Naive thymus-derived CD4-positive, alpha-beta T cell (primary cell): Measurements from ENCODE around the gene RAB12. TPM values are rescaled to one million over a fixed set of nuclear protein-coding genes. Genes with fewer than 3 reads are reported as not detected.
"Not testable (repeated sequence)": the region's sequence is repeated elsewhere in the genome, so short reads cannot be mapped to it uniquely, and the experiment has no call there.

Experiments
- ATAC-seq: fragments of 150-1000 bp; cut with Tn5 transposase; 2 replicates; pipeline ENCODE4 v1.10.0; 2021; ENCODE audit warnings: mild to moderate bottlenecking, moderate library complexity
- CTCF ChIA-PET: fragments of 350-600 bp; sonication (Branson Sonifier 250); formaldehyde crosslinking; loops from one replicate; lab custom pipeline; 2021; ENCODE audit warnings: antibody characterized with exemption; lab: Charles Lee
- POLR2A ChIA-PET: fragments of 350-600 bp; sonication (Branson Sonifier 250); formaldehyde crosslinking; loops from one replicate; lab custom pipeline; 2021; ENCODE audit warnings: antibody characterized with exemption, inconsistent platforms; lab: Charles Lee
- DNase-seq, 9 donors: peaks; one replicate each; pipeline versions ENCODE4 v3.0.0 to v3.0.0-alpha.2; 2020 to 2022; ENCODE audit warnings: mixed read lengths in 1 of 9
- H3K27ac ChIP-seq: one replicate; pipeline ENCODE4 v1.7.0; 2013; ENCODE audit warnings: mild to moderate bottlenecking, low read depth, low read length, moderate library complexity
- H3K27me3 ChIP-seq, 2 donors: one replicate each; pipeline ENCODE4 v1.7.0; 2013; ENCODE audit warnings: low read length in 2 of 2, mild to moderate bottlenecking in 2 of 2, moderate library complexity in 2 of 2; ENCODE audit not compliant: control insufficient read depth in 2 of 2, insufficient read depth in 2 of 2
- H3K36me3 ChIP-seq, 3 experiments: 1 replicate in 2 of 3; 2 replicates in 1 of 3; pipeline ENCODE4 v1.7.0; 2013; ENCODE audit warnings: low read length in 3 of 3, mild to moderate bottlenecking in 3 of 3, moderate library complexity in 1 of 3; ENCODE audit not compliant: insufficient read depth in 3 of 3, control insufficient read depth in 2 of 3
- H3K4me1 ChIP-seq, 2 donors: one replicate each; pipeline ENCODE4 v1.7.0; 2013; ENCODE audit warnings: low read length in 2 of 2, mild to moderate bottlenecking in 2 of 2, moderate library complexity in 1 of 2; ENCODE audit not compliant: control insufficient read depth in 2 of 2, insufficient read depth in 2 of 2
- H3K4me3 ChIP-seq: 2 replicates; pipeline ENCODE4 v1.7.0; 2013; ENCODE audit warnings: mild to moderate bottlenecking, low read length
- H3K9me3 ChIP-seq, 3 experiments: 1 replicate in 2 of 3; 2 replicates in 1 of 3; pipeline ENCODE4 v1.7.0; 2013; ENCODE audit warnings: low read length in 3 of 3; ENCODE audit not compliant: control insufficient read depth in 2 of 3
- H3K27ac Mint-ChIP-seq, 9 donors: one replicate each; pipeline ENCODE4 v1.8.0; 2020 to 2022; ENCODE audit warnings: mixed read lengths in 9 of 9, mild to moderate bottlenecking in 8 of 9, moderate library complexity in 5 of 9, inconsistent platforms in 2 of 9
- H3K27me3 Mint-ChIP-seq, 5 donors: one replicate each; pipeline ENCODE4 v1.8.0; 2021 to 2022; ENCODE audit warnings: mixed read lengths in 5 of 5, mild to moderate bottlenecking in 1 of 5
- H3K36me3 Mint-ChIP-seq, 5 donors: one replicate each; pipeline ENCODE4 v1.8.0; 2020 to 2022; ENCODE audit warnings: mixed read lengths in 5 of 5, mild to moderate bottlenecking in 3 of 5, inconsistent platforms in 1 of 5
- H3K4me1 Mint-ChIP-seq, 7 donors: one replicate each; pipeline ENCODE4 v1.8.0; 2020 to 2022; ENCODE audit warnings: mixed read lengths in 7 of 7, mild to moderate bottlenecking in 3 of 7, inconsistent platforms in 1 of 7
- H3K4me3 Mint-ChIP-seq, 10 donors: one replicate each; pipeline ENCODE4 v1.8.0; 2020 to 2022; ENCODE audit warnings: mild to moderate bottlenecking in 10 of 10, mixed read lengths in 10 of 10, moderate library complexity in 6 of 10, inconsistent platforms in 2 of 10
- H3K9me3 Mint-ChIP-seq, 11 donors: one replicate each; pipeline ENCODE4 v1.8.0; 2020 to 2022; ENCODE audit warnings: mixed read lengths in 11 of 11, mild to moderate bottlenecking in 4 of 11, inconsistent platforms in 1 of 11, moderate library complexity in 1 of 11
- intact Hi-C, 2 donors: fragments of 100-400 bp; cut with micrococcal nuclease; formaldehyde crosslinking; loops; one replicate each; pipeline ENCODE4 v1.15.1; 2023
- polyA plus RNA-seq, 2 donors: library from polyadenylated mRNA; unstranded; fragments of 300-500 nt; fragmentation: Illumina TruSeq; gene quantifications; one replicate each; pipeline ENCODE4 v1.2.3, GENCODE V29; 2021
- total RNA-seq, 6 experiments: library from RNA in 5 of 6; stranded (reverse) in 5 of 6; gene quantifications; 1 replicate in 5 of 6; 2 replicates in 1 of 6; pipeline ENCODE4 v1.2.3 and lab custom pipeline; 2021 to 2026

RAB12 gene
- total and polyA plus RNA-seq, 7 experiments from 2014 or later, result 0.12 to 26.2 (median 20.3) TPM

GRCh38 chr18:8619041-8619440, 9.8 kb downstream of the RAB12 start:
- H3K27ac ChIP-seq, result no peak overlapping the region
- Mint-ChIP-seq H3K36me3 (peaks cover 6 to 55% (median 31%) of the 10 kb centered on the region in 5 donors), H3K27ac (peak overlapping the region in 2 of 9 donors; percentile 56 to 65), H3K4me3 (no peak overlapping the region), H3K27me3 (no peaks in the 10 kb centered on the region), H3K4me1 (peaks cover 54 to 89% (median 86%) of the 10 kb centered on the region in 7 donors), H3K9me3 (peaks cover 0 to 29% (median 11%) of the 10 kb centered on the region in 11 donors)
- ChIA-PET POLR2A (no interaction called here), CTCF (no interaction called here)
- no peaks in the 10 kb centered on the region for H3K9me3 ChIP-seq
- ATAC-seq (no peak), DNase-seq (no peak)
- no peaks in the 10 kb centered on the region for H3K27me3 ChIP-seq
- H3K4me3 ChIP-seq, result no peak overlapping the region
- H3K4me1 ChIP-seq, result peaks cover 3 to 10% of the 10 kb centered on the region in 2 donors
- peaks cover 0 to 7% (median 0%) of the 10 kb centered on the region in 3 experiments for H3K36me3 ChIP-seq
- intact Hi-C loops, result no loop called here

- H3K4me3 ChIP-seq, result no peak overlapping the region
- H3K36me3 ChIP-seq, result peaks cover 0 to 11% (median 0%) of the 10 kb centered on the region in 3 experiments
- H3K27me3 ChIP-seq, result no peaks in the 10 kb centered on the region
- ChIA-PET CTCF (no interaction called here), POLR2A (no interaction called here)
- H3K27ac Mint-ChIP-seq, result peak overlapping the region in 2 of 9 donors; percentile 31 to 70
- peaks cover 53 to 89% (median 81%) of the 10 kb centered on the region in 7 donors for H3K4me1 Mint-ChIP-seq
- no peak overlapping the region for H3K27ac ChIP-seq
- H3K4me1 ChIP-seq, result peaks cover 2 to 6% of the 10 kb centered on the region in 2 donors
- intact Hi-C loops, result no loop called here
- H3K4me3 Mint-ChIP-seq, result peak overlapping the region in 2 of 10 donors; percentile 24 to 35
- peaks cover 11 to 62% (median 36%) of the 10 kb centered on the region in 5 donors for H3K36me3 Mint-ChIP-seq
- ATAC-seq (no peak), DNase-seq (no peak)
- no peaks in the 10 kb centered on the region for H3K27me3 Mint-ChIP-seq
- peaks cover 0 to 29% (median 11%) of the 10 kb centered on the region in 11 donors for H3K9me3 Mint-ChIP-seq
- H3K9me3 ChIP-seq, result no peaks in the 10 kb centered on the region
Observed at GRCh38 chr18:8619835-8620577, 10.8 kb downstream of the RAB12 start.

- intact Hi-C loops, result no loop called here
- no peak overlapping the region for H3K27ac ChIP-seq
- Mint-ChIP-seq H3K27me3 (no peaks in the 10 kb centered on the region), H3K4me3 (peak overlapping the region in 4 of 10 donors; percentile 1 to 40 (median 32)), H3K36me3 (peaks cover 14 to 70% (median 44%) of the 10 kb centered on the region in 5 donors), H3K4me1 (peaks cover 47 to 83% (median 73%) of the 10 kb centered on the region in 7 donors), H3K27ac (peak overlapping the region in 2 of 9 donors; percentile 4 to 60), H3K9me3 (peaks cover 0 to 29% (median 11%) of the 10 kb centered on the region in 11 donors)
- peaks cover 2 to 5% of the 10 kb centered on the region in 2 donors for H3K4me1 ChIP-seq
- H3K27me3 ChIP-seq, result no peaks in the 10 kb centered on the region
- DNase-seq, result no peak
- CTCF ChIA-PET, result no interaction called here
- ATAC-seq, result no peak
- H3K4me3 ChIP-seq, result no peak overlapping the region
- POLR2A ChIA-PET, result no interaction called here
- H3K36me3 ChIP-seq, result peaks cover 0 to 19% (median 0%) of the 10 kb centered on the region in 3 experiments
- no peaks in the 10 kb centered on the region for H3K9me3 ChIP-seq
Observed at GRCh38 chr18:8620845-8621244, 11.6 kb downstream of the RAB12 start.

- H3K27me3 ChIP-seq, H3K27ac ChIP-seq, ATAC-seq, H3K4me3 ChIP-seq, CTCF ChIA-PET, DNase-seq, POLR2A ChIA-PET, H3K9me3 ChIP-seq, H3K4me1 ChIP-seq, H3K27me3 Mint-ChIP-seq: not testable (repeated sequence)
- Mint-ChIP-seq H3K4me1 (peaks cover 40 to 76% (median 58%) of the 10 kb centered on the region in 7 donors), H3K36me3 (peaks cover 19 to 76% (median 54%) of the 10 kb centered on the region in 5 donors), H3K4me3 (peak overlapping the region in 4 of 10 donors; percentile 21 to 75 (median 46)), H3K27ac (peak overlapping the region in 2 of 9 donors; percentile 47 to 67), H3K9me3 (peaks cover 0 to 29% (median 11%) of the 10 kb centered on the region in 11 donors)
- peaks cover 0 to 26% (median 0%) of the 10 kb centered on the region in 3 experiments for H3K36me3 ChIP-seq
- intact Hi-C loops, result loop anchor here in 1 of 2 donors (1.0 kb wide), 1 partner anchor 13 kb away; the partner anchor contains the start of gene RAB12
Observed at GRCh38 chr18:8622625-8623024, 13.4 kb downstream of the RAB12 start.

GRCh38 chr18:8623549-8624106, 14.4 kb downstream of the RAB12 start:
- H3K27me3 Mint-ChIP-seq, result no peaks in the 10 kb centered on the region
- POLR2A ChIA-PET, result no interaction called here

GRCh38 chr18:8625461-8626092, 16.3 kb downstream of the RAB12 start:
- Histone ChIP-seq H3K27ac (no peak overlapping the region), H3K36me3 (peaks cover 0 to 32% (median 0%) of the 10 kb centered on the region in 3 experiments), H3K4me3 (no peak overlapping the region), H3K9me3 (no peaks in the 10 kb centered on the region), H3K4me1 (peaks cover 2 to 5% of the 10 kb centered on the region in 2 donors), H3K27me3 (no peaks in the 10 kb centered on the region)
- intact Hi-C loops, result no loop called here
- peak overlapping the region in 5 of 9 donors; percentile 5 to 62 (median 54) for H3K27ac Mint-ChIP-seq
- no peak for DNase-seq
- POLR2A ChIA-PET, result no interaction called here
- H3K27me3 Mint-ChIP-seq, result no peaks in the 10 kb centered on the region
- ATAC-seq, result no peak
- peaks cover 0 to 26% (median 10%) of the 10 kb centered on the region in 11 donors for H3K9me3 Mint-ChIP-seq
- peaks cover 19 to 61% (median 47%) of the 10 kb centered on the region in 5 donors for H3K36me3 Mint-ChIP-seq
- CTCF ChIA-PET, result no interaction called here
- H3K4me1 Mint-ChIP-seq, result peaks cover 29 to 57% (median 44%) of the 10 kb centered on the region in 7 donors
- H3K4me3 Mint-ChIP-seq, result no peak overlapping the region

More at GRCh38 chr18:8623549-8624106, 14.4 kb downstream of the RAB12 start:
- Mint-ChIP-seq H3K27ac (peak overlapping the region in 5 of 9 donors; percentile 27 to 81 (median 38)), H3K9me3 (peaks cover 0 to 29% (median 11%) of the 10 kb centered on the region in 11 donors), H3K36me3 (peaks cover 19 to 69% (median 49%) of the 10 kb centered on the region in 5 donors), H3K4me3 (peak overlapping the region in 5 of 10 donors; percentile 21 to 75 (median 28)), H3K4me1 (peaks cover 35 to 72% (median 57%) of the 10 kb centered on the region in 7 donors)
- peaks cover 2 to 5% of the 10 kb centered on the region in 2 donors for H3K4me1 ChIP-seq
- H3K27ac ChIP-seq, result no peak overlapping the region
- intact Hi-C loops, result loop anchor here in 1 of 2 donors (1.0 kb wide), 1 partner anchor 14 kb away; the partner anchor contains the start of gene RAB12
- no peak for DNase-seq
- no peaks in the 10 kb centered on the region for H3K9me3 ChIP-seq
- H3K36me3 ChIP-seq, result peaks cover 0 to 26% (median 0%) of the 10 kb centered on the region in 3 experiments
- CTCF ChIA-PET, result interaction anchor here (0.6 kb wide), 1 partner anchor 32 kb away, joined by 4 read pairs; no protein-coding TSS in a partner anchor
- no peak overlapping the region for H3K4me3 ChIP-seq
- no peaks in the 10 kb centered on the region for H3K27me3 ChIP-seq
- ATAC-seq, result peak; percentile 90
